OCI-LY3 (cell line): ENCODE results near the gene C10orf95.

Experiments used
- EZH2phosphoT487 ChIP-seq: fragments of 200-600 bp; shearing (Covaris generic); IDR thresholded peaks from 2 replicates; pipeline ENCODE4 v1.6.1; 2018; ENCODE audit warnings: antibody characterized with exemption, mixed run types, low read depth
- TF ChIP-seq, protein P1 (sequence below): fragments of 200-600, 300-600 bp; sonication (generic); IDR thresholded peaks from 2 replicates; pipeline ENCODE4 v1.5.1; 2014; ENCODE audit warnings: antibody characterized with exemption, low read length, low read depth

DNA sequence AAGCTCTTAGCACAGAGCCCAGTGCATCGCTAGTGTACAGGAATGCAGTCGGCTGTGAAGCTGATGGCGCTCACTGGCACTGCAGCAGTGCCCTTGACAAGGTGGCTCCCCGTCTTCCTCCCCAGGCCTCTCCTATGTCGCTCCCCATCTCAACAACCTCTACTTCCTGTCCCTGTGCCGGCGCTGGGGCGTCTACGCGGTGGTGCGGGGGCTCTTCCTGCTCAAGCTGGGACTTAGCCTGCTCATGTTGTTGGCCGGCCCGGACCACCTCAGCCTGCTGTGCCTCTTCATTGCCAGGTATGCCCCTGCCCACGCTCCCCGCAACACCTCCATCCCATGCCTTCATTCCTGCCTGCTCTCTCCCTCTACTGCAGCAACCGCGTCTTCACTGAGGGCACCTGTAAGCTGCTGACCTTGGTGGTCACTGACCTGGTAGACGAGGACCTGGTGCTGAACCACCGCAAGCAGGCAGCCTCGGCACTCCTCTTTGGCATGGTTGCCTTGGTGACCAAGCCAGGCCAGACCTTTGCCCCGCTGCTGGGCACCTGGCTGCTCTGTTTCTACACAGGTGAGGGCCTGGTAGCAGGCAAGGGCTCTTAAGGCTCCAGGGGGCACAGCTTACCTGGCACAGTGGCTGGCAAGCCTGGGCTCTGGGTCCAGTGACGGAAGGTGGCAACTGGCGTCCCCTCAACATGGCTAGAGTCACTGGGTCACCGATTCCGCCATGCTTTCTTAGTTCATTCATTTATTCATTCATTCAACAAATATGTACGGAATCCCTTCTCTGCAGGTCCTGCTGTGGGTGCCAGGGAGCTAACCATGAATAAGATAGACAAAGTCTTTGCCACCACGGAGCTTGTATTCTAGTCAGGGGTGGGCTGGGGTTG is 22.3 kb upstream of the C10orf95 start:
- TF ChIP-seq, protein P1, sequence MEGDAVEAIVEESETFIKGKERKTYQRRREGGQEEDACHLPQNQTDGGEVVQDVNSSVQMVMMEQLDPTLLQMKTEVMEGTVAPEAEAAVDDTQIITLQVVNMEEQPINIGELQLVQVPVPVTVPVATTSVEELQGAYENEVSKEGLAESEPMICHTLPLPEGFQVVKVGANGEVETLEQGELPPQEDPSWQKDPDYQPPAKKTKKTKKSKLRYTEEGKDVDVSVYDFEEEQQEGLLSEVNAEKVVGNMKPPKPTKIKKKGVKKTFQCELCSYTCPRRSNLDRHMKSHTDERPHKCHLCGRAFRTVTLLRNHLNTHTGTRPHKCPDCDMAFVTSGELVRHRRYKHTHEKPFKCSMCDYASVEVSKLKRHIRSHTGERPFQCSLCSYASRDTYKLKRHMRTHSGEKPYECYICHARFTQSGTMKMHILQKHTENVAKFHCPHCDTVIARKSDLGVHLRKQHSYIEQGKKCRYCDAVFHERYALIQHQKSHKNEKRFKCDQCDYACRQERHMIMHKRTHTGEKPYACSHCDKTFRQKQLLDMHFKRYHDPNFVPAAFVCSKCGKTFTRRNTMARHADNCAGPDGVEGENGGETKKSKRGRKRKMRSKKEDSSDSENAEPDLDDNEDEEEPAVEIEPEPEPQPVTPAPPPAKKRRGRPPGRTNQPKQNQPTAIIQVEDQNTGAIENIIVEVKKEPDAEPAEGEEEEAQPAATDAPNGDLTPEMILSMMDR, result no peak
- no peak for TF ChIP-seq EZH2phosphoT487
